Inflammatory macrophage (primary cell): Measurements from ENCODE around the gene IGSF21.

Experiments
- DNase-seq, 2 donors: peaks; one replicate each; pipeline ENCODE4 v3.0.0-alpha.2; 2020 to 2022

IGSF21 gene

GRCh38 chr1:18233176-18233864 lies 125.7 kb downstream of the IGSF21 start:
- DNase-seq, result no peak

- peak; percentile 41 to 58 for DNase-seq
Observed at GRCh38 chr1:18234790-18235242, 127.2 kb downstream of the IGSF21 start.

GRCh38 chr1:18237371-18237770 lies 129.8 kb downstream of the IGSF21 start:
- no peak for DNase-seq

- DNase-seq, result no peak
Observed at GRCh38 chr1:18238190-18238589, 130.6 kb downstream of the IGSF21 start.

GRCh38 chr1:18239671-18240070 lies 132.1 kb downstream of the IGSF21 start:
- no peak for DNase-seq

GRCh38 chr1:18240906-18241305 lies 133.3 kb downstream of the IGSF21 start:
- no peak for DNase-seq

- DNase-seq, result no peak
Observed at GRCh38 chr1:18241891-18242290, 134.3 kb downstream of the IGSF21 start.

GRCh38 chr1:18243503-18244175 lies 136.0 kb downstream of the IGSF21 start:
- DNase-seq, result no peak

- DNase-seq, result no peak
Observed at GRCh38 chr1:18244762-18245161, 137.2 kb downstream of the IGSF21 start.

- no peak for DNase-seq
Observed at GRCh38 chr1:18245647-18246046, 138.0 kb downstream of the IGSF21 start.

GRCh38 chr1:18246543-18246942 lies 138.9 kb downstream of the IGSF21 start:
- DNase-seq, result no peak

- DNase-seq, result no peak
Observed at GRCh38 chr1:18247151-18247550, 139.6 kb downstream of the IGSF21 start.

- no peak for DNase-seq
Observed at GRCh38 chr1:18249631-18250030, 142.0 kb downstream of the IGSF21 start.

GRCh38 chr1:18253093-18253492 lies 145.5 kb downstream of the IGSF21 start:
- no peak for DNase-seq

- DNase-seq, result peak in 1 of 2 donors; percentile 4
Observed at GRCh38 chr1:18256282-18257235, 149.0 kb downstream of the IGSF21 start.

GRCh38 chr1:18257778-18258177 lies 150.2 kb downstream of the IGSF21 start:
- DNase-seq, result no peak

GRCh38 chr1:18261891-18262290 lies 154.3 kb downstream of the IGSF21 start:
- DNase-seq, result no peak

- no peak for DNase-seq
Observed at GRCh38 chr1:18262726-18263125, 155.1 kb downstream of the IGSF21 start.

- DNase-seq, result no peak
Observed at GRCh38 chr1:18263547-18264120, 156.0 kb downstream of the IGSF21 start.

- no peak for DNase-seq
Observed at GRCh38 chr1:18264450-18265039, 156.9 kb downstream of the IGSF21 start.

- DNase-seq, result no peak
Observed at GRCh38 chr1:18265641-18266040, 158.0 kb downstream of the IGSF21 start.

- no peak for DNase-seq
Observed at GRCh38 chr1:18266391-18266790, 158.8 kb downstream of the IGSF21 start.
